ENCODE results near the gene PLCB1.

The PLCB1 gene

GRCh38 chr20:8661229-8661952, 529.3 kb downstream of the PLCB1 start:
- no peak for DNase-seq (ENCODE audit: low read depth)

DNA sequence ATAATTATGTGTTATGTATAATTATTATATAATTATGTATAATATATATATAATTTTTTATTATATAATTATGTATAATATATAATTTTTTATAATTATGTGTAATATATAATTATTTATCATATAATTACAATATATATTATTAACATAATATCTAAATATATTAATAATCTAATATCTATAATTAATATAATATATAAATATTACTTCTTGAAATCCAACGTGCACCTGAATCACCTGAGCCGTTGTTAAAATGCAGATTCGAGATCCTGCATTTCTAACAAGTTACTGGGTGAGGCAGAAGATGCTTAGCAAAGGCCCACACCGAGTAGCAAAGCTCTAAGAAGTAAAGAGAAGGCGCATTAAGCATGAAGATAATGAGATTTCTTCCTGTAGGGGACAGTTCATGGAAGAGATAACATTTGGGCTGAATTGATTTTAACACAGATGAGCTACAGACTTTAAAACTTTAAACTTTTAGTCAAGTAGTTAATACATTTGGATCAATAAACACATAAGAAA, 530.4 kb downstream of the PLCB1 start:
- DNase-seq (ENCODE audit: low read depth): no peak

- no peak for DNase-seq (ENCODE audit: low read depth)
Measured at GRCh38 chr20:8663424-8663823, 531.4 kb downstream of the PLCB1 start.

GRCh38 chr20:8664778-8665177, 532.7 kb downstream of the PLCB1 start:
- no peak for DNase-seq (ENCODE audit: low read depth)

GRCh38 chr20:8667306-8667705, 535.2 kb downstream of the PLCB1 start:
- no peak for DNase-seq (ENCODE audit: low read depth)

GRCh38 chr20:8670207-8670892, 538.3 kb downstream of the PLCB1 start:
- DNase-seq (ENCODE audit: low read depth): no peak

DNA sequence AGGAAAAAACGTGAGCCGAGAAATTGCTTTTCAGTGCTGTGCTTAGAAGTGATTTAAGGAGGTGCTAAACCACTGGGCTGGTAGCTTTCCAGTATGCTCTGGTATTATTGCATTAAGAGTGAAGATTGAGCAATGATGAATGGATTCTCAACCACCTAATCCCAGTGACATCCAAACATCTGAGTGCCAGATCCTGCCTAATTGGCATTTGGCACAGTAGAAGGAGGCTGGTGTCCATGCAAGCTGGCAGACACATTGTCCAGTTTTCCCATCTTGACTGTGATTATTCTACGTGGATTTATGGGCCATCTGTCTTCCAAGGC, 538.8 kb downstream of the PLCB1 start:
- no peak for DNase-seq (ENCODE audit: low read depth)

- no peak for DNase-seq (ENCODE audit: low read depth)
Measured at GRCh38 chr20:8671370-8671961, 539.4 kb downstream of the PLCB1 start.

- no peak for DNase-seq (ENCODE audit: low read depth)
Measured at GRCh38 chr20:8673116-8673515, 541.0 kb downstream of the PLCB1 start.

- DNase-seq (ENCODE audit: low read depth): no peak
Measured at GRCh38 chr20:8675896-8676295, 543.8 kb downstream of the PLCB1 start.

DNA sequence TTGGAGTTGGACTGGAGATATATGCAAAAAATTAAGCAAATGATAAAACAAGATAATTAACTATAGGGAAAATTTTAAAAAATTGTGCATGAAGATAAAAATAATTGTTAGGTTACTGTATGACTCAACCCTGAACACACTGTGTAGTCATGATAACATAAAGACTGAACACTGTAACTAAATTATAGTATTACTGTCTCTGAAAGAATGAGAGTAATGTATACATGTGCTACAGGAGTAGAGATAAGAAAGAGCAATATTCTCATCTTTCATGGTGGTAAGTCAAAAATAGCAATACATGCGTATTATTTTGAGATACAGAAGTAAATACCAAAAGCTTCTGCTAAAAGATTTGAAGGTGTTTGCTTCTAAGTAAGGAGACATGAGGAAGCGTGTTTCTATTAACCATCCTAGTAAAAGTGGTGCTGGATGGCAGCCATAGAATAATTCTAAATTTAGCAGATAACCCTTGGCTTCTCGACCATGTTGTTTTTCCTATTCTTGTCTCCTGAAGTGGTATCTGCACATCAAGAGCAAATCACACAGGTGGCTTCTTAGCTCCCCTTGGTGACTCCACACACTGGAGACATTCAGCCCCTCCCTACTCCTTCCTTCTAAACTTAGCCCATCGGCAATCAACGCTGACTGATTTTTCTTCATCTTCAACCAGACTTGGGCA, 546.2 kb downstream of the PLCB1 start:
- DNase-seq (ENCODE audit: low read depth): no peak

- no peak for DNase-seq (ENCODE audit: low read depth)
Measured at GRCh38 chr20:8689337-8689736, 557.3 kb downstream of the PLCB1 start.

GRCh38 chr20:8690074-8690473, 558.0 kb downstream of the PLCB1 start:
- no peak for DNase-seq (ENCODE audit: low read depth)

- DNase-seq (ENCODE audit: low read depth): no peak
Measured at GRCh38 chr20:8693709-8694108, 561.6 kb downstream of the PLCB1 start.

DNA sequence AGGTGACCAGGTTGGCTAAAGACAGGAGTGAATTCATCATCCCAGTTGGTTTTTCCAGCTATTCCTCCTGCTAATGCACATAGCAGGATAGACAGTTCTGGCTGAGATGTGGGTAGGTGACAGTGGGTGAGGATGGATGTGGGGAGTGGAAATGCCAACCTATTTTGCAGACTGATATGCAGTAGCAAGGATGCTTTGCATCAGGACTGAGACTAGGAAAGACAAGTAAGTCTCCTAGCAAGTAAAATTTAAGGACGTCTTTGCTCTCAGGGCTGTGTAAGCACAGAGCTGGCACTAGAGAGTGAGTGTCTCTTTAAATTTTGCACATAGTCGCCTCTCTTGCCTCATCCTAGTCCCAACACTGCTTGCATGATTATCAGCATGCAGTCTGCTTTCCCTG, 568.7 kb downstream of the PLCB1 start:
- DNase-seq (ENCODE audit: low read depth): no peak

DNA sequence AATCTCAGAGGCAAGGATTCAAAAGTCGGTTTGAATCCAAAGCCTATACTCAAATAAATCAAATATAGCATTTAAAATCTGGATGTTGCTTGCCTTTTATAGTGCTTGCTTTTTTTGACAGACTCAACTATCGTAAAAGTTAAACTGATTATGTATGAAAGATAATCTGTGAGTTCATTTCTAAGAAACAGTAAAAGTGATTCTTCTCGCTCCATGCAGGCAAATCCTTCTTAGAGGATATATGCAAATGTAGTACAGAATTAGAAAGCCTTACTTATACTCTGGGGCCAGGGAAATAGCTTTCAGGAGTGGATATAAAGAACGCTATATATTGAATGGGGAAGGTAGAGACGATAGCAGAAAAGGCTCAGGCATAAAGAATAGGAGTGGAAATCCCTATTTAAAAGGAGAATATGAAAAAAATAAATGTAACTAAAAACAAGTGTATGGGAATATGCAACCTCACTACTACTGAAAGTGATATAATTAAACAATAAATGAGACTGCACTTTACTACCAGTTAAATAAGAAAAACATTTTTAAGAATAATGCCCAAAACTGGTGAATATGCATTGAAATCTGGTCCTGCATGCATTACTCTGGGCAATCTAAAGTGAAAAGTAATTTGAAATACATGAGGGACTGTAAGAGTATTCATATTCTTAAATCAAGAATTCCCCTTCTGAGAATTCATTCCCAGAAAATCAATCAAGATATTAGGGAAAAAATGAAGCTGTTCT, 575.1 kb downstream of the PLCB1 start:
- no peak for DNase-seq (ENCODE audit: low read depth)

DNA sequence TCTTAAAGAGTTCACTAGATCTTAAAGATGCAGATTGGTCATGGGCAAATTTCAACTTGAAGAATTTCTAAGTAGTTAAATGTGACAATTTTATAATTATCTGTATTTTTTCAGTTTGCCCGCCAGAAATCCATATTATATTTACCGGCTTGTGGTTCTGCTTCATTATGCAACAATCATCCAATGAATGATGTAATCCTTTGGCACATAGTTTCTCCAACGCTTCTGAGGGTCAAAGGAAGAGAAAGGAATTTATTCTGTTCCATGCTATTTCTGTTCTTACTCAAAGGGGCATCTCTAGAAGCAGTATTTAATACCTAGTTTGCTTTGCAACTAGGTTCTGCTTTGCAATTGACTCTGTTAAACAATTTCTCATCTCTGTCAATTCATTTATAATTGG, 577.6 kb downstream of the PLCB1 start:
- DNase-seq (ENCODE audit: low read depth): no peak

GRCh38 chr20:8711501-8711900, 579.4 kb downstream of the PLCB1 start:
- no peak for DNase-seq (ENCODE audit: low read depth)

- DNase-seq (ENCODE audit: low read depth): no peak
Measured at GRCh38 chr20:8714206-8714605, 582.1 kb downstream of the PLCB1 start.

- DNase-seq (ENCODE audit: low read depth): no peak
Measured at GRCh38 chr20:8718279-8718678, 586.2 kb downstream of the PLCB1 start.

DNA sequence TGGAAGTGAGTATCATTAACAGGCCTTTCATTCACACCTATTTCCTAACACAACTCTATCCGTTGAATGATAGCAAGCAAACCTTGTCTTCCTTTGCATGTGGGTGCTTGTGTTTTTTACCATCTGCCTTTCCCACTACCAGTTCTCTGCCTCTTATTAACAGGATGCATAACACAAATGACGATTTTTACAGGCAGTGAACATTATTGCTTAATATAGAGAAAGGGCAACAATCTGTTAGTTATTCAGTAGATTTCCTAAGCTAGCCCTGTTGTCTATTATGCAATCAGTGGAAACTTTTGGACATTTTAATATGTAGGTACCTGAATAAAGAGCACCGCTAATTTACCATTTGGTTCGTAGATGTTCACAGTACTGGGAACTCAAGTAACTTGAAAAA, 588.0 kb downstream of the PLCB1 start:
- DNase-seq (ENCODE audit: low read depth): no peak

DNA sequence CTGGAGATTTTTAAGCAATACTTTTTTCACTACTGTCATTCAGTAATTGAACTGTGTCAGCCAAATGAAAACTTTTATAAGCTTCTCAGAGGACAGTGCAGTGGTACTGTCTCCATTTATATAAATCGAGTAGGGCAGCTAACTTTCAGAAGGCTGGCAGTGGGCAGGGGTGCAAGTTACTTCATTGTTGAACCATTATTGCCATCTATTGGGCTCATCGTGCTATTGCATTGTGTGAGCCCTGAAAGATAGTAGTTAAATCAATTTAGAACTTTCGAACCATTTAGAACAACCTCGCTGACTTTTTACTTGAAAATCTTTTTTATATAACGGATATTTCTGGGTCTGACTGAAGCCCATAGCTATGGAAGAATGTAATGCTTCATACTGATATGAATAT, 589.0 kb downstream of the PLCB1 start:
- DNase-seq (ENCODE audit: low read depth): no peak
